NCI-H2196 treated with DMSO at 0.1 percent for 48 hours (cell line): ENCODE measurements around the gene ASPG.
"Not testable (repeated sequence)": the region's sequence is repeated elsewhere in the genome, so short reads cannot be mapped to it uniquely, and the experiment has no call there.

Source experiments
- DNase-seq: peaks from one replicate; lab custom pipeline; 2025; ENCODE audit not compliant: unreplicated experiment; lab: John Stamatoyannopoulos, UW

The ASPG gene

GRCh38 chr14:104145826-104146601 is 60.5 kb downstream of the ASPG start:
- DNase-seq: no peak

- no peak for DNase-seq
These were observed 61.3 kb downstream of the ASPG start for GRCh38 chr14:104146651-104147345.

GRCh38 chr14:104147346-104148125 is 62.0 kb downstream of the ASPG start:
- no peak for DNase-seq

GRCh38 chr14:104148433-104149277 is 63.2 kb downstream of the ASPG start:
- no peak for DNase-seq

GRCh38 chr14:104149278-104149595 is 63.7 kb downstream of the ASPG start:
- no peak for DNase-seq

- DNase-seq: no peak
These were observed 64.2 kb downstream of the ASPG start for GRCh38 chr14:104149617-104150135.

GRCh38 chr14:104150136-104151025 is 64.9 kb downstream of the ASPG start:
- no peak for DNase-seq

GRCh38 chr14:104151026-104151381 is 65.5 kb downstream of the ASPG start:
- no peak for DNase-seq

GRCh38 chr14:104151566-104152245 is 66.2 kb downstream of the ASPG start:
- DNase-seq: no peak

- DNase-seq: no peak
These were observed 66.7 kb downstream of the ASPG start for GRCh38 chr14:104152246-104152575.

GRCh38 chr14:104152686-104153393 is 67.3 kb downstream of the ASPG start:
- DNase-seq: no peak

- DNase-seq: not testable (repeated sequence)
These were observed 67.9 kb downstream of the ASPG start for GRCh38 chr14:104153394-104153755.

- no peak for DNase-seq
These were observed 68.7 kb downstream of the ASPG start for GRCh38 chr14:104154246-104154645.

GRCh38 chr14:104155513-104155912 is 70.0 kb downstream of the ASPG start:
- DNase-seq: no peak

GRCh38 chr14:104156142-104156541 is 70.6 kb downstream of the ASPG start:
- no peak for DNase-seq

- no peak for DNase-seq
These were observed 71.8 kb downstream of the ASPG start for GRCh38 chr14:104157016-104157928.

- DNase-seq: no peak
These were observed 73.6 kb downstream of the ASPG start for GRCh38 chr14:104158827-104159798.
